ENCODE results near the gene ACAD8. TPM values are rescaled to one million over a fixed set of nuclear protein-coding genes. Genes with fewer than 3 reads are reported as not detected.

ACAD8 gene
- polyA plus RNA-seq, 1 donor = 22.1 TPM

- no peak for DNase-seq
Observed at GRCh38 chr11:134291196-134291595, 37.8 kb downstream of the ACAD8 start.

GRCh38 chr11:134292661-134293060 is 39.3 kb downstream of the ACAD8 start:
- no peak for DNase-seq

GRCh38 chr11:134293119-134294113 is 40.0 kb downstream of the ACAD8 start:
- DNase-seq = no peak

GRCh38 chr11:134294664-134295063 is 41.3 kb downstream of the ACAD8 start:
- no peak for DNase-seq

- DNase-seq = no peak
Observed at GRCh38 chr11:134312223-134312622, 58.9 kb downstream of the ACAD8 start.

GRCh38 chr11:134312807-134313206 is 59.4 kb downstream of the ACAD8 start:
- DNase-seq = no peak

- no peak for DNase-seq
Observed at GRCh38 chr11:134313379-134313778, 60.0 kb downstream of the ACAD8 start.

GRCh38 chr11:134313821-134314607 is 60.6 kb downstream of the ACAD8 start:
- no peak for DNase-seq

Other genes starting within 250 kb of the ACAD8 start
- gene JAM3, start 184.5 kb upstream of the ACAD8 start, polyA plus RNA-seq (ENCODE audit: insufficient read length) = 121 TPM
- gene NCAPD3, start 29.6 kb upstream of the ACAD8 start, polyA plus RNA-seq (ENCODE audit: insufficient read length) = 13.9 TPM
- gene VPS26B, start 28.9 kb upstream of the ACAD8 start, polyA plus RNA-seq (ENCODE audit: insufficient read length) = 29.0 TPM
- gene THYN1, start 216 bp upstream of the ACAD8 start, polyA plus RNA-seq (ENCODE audit: insufficient read length) = 31.9 TPM
- gene GLB1L3, start 22.8 kb downstream of the ACAD8 start, polyA plus RNA-seq (ENCODE audit: insufficient read length) = 0.10 TPM
- 0.28 TPM for gene GLB1L2, start 78.4 kb downstream of the ACAD8 start, polyA plus RNA-seq (ENCODE audit: insufficient read length)
- gene B3GAT1, start 158.7 kb downstream of the ACAD8 start, polyA plus RNA-seq (ENCODE audit: insufficient read length) = 0.10 TPM